Skin epidermis (tissue), 12 donors: Measurements from ENCODE around the gene CA10.

Source experiments
- H3K27ac ChIP-seq, 21 experiments: fragments of 200-600 bp; sonication (generic) in 11 of 21; one replicate each; pipeline ENCODE4 v1.5.0; 2020; ENCODE audit warnings: mild to moderate bottlenecking in 3 of 21, inconsistent platforms in 2 of 21, moderate library complexity in 2 of 21
- H3K4me3 ChIP-seq, 7 experiments: fragments of 200-600 bp; sonication (generic) in 2 of 7; one replicate each; pipeline ENCODE4 v1.5.0; 2020; ENCODE audit warnings: inconsistent platforms in 2 of 7, mild to moderate bottlenecking in 2 of 7, moderate library complexity in 1 of 7

CA10 gene

DNA sequence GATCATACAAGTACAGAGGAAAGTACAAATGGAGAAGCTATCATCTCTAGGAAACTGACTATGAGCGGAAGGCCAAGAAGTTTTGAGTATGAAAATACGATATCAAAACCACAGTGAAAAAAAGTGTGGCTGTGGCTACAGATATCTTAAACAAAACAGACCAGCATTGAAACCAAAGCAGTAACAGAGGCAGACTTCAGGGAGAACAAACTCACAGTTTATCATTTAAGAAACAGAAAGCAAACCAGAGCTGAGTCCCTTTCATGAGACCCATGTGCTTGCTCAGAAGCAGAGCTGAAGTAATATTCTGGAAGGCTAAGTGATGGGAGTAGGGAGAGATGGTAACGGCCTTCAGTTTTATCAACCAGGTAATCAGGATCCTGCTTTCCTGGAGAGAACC, 317.8 kb downstream of the CA10 start:
- Histone ChIP-seq H3K4me3 (no peak overlapping the region), H3K27ac (no peak overlapping the region)

DNA sequence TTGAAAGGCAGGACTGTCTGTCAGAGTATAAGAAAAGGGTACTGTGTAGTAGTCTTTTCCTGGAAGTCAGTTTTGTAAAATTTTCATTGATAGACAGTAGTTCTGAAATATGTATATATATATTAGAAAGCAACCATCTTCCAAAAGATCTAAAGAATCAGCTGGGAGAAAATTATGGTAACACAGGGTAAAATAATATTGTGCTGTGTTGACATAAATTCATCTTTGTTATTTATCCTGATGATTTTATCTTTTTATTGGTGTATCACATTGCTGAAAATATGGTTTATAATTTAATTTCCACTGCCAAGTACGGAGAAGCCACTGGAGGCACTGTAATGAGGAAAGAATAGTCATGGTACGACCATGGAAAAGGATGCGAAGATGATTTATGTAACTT, 324.9 kb downstream of the CA10 start:
- H3K4me3 ChIP-seq: no peak overlapping the region
- H3K27ac ChIP-seq: no peak overlapping the region

DNA sequence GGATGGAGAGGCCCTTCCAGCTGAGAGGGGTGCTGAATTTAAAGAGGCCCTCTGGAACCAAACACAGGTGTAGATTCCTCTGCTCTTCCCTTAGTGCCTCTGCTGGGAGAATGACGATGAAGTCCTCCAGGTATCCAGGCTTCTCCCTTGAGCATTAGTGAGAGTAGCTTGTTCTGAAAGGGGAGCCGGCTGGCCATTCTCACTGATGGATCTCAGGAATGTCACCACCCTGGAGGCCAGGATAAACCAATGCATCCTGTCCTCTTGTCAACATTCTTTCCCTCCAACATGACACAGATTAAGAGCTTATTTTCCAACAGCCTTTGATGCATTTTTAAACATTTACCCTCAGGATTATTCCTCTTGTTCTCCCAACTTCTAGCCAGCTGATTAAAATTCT, 325.5 kb downstream of the CA10 start:
- Histone ChIP-seq H3K4me3 (no peak overlapping the region), H3K27ac (no peak overlapping the region)

DNA sequence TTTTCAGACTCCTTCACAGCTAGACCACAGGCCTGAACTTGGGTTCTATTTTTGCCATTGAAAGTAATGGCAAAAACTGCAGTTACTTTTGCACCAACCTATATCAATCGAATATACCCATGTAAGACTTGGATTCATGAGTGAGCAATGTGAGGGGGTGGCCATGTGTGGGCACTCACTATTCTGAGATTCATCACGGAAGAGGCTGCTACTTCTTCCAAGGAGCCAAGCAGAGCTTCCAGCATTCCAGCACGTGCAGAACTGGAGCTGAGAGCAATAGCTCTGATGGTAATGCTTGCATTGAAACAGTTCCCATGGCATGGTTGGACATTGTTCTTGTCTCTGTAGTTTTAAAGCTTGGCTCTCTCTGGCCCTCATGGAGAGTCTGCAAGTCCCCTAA, 327.6 kb downstream of the CA10 start:
- Histone ChIP-seq H3K27ac (no peak overlapping the region), H3K4me3 (no peak overlapping the region)

DNA sequence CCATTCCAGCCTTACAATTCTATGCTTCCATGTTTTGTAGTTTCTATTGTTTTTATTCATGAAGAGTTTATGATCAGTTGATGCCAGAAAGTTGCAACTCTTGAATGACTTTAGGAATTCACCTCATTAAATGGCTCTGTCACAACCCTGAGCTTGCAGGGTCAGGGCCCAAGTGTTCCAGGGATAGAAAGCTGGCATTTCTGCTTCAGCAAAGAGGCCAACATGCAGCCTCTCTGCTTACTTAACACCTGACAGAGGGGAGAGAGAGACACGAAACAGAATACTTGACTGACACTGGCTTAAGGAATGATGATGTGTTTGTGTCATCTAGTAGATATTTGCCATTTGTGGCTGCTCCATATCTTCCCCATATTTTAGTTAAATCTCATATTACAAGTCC, 328.1 kb downstream of the CA10 start:
- Histone ChIP-seq H3K4me3 (no peak overlapping the region), H3K27ac (no peak overlapping the region)

DNA sequence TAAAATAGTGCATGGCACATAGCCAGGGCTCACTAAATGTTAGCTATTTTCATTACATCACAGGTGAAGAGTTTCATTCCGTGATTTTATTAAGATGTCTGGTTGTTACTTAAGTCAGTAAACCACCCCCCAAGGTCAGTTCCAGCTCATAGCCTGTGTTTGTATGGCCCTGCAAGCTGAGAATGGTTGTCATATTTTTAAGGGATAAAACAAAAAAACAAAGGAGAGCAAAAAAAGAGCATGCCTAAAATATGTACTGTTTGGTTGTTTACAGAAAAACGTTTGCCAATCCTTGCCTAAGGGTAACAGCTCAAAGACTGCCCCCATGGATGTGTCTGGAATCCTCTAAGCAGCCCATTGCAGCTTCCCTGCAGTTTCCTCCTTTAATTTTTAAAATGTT, 329.6 kb downstream of the CA10 start:
- no peak overlapping the region for H3K4me3 ChIP-seq
- H3K27ac ChIP-seq: no peak overlapping the region

DNA sequence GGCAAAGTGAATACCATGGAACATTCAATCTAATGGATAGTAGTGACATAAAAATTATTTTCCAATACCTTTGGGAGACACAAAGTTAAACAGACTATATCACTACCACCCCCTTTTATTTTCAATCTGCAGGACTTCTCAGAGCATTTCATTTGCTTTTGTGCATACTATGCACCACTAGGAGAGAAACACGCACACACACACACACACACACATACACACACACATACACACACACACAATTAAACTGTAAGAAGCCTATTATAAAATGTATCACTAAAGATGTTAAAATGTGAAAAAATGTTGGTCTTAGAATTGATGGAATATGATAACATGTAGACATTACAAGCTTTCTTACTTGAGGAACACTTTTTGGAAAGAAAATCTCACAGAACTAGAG, 331.4 kb downstream of the CA10 start:
- Histone ChIP-seq H3K27ac (no peak overlapping the region), H3K4me3 (no peak overlapping the region)

DNA sequence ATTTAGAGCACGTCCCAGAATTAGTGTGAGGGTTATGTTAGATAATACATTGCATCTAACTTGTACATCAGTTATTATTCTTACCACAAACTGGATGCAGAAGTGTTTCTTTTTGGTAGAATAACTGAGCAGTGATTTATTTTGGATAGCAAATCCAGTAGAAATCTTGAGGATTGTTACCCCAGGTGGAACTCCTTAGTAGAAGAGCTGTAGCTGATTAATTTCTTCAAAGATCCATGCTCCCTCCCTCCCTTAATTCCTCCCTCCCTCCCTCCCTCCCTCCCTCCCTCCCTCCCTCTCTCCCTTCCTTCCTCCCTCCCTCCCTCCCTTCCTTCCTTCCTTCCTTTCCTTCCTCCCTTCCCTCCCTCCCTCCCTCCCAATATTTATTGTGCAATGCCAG, 337.7 kb downstream of the CA10 start:
- Histone ChIP-seq H3K4me3 (no peak overlapping the region), H3K27ac (no peak overlapping the region)

DNA sequence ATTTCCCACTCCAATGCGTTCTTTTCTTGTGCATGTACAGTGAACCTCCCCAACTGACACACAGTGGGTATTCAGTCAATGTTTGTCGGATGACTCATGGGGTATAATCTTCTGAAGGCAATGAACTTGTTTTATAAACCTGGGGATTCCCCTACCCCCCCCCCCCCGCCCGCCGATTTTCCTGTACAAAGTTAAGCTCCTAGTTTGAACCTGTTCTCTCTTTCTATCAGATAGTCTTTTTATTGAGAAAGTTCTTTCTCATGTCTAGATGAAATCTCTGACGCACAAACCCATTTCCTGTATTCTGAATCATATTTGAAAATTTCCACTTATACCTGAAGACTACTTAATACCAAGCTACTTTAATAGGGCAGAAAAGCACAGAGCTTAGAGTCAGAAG, 338.3 kb downstream of the CA10 start:
- Histone ChIP-seq H3K27ac (no peak overlapping the region), H3K4me3 (no peak overlapping the region)

DNA sequence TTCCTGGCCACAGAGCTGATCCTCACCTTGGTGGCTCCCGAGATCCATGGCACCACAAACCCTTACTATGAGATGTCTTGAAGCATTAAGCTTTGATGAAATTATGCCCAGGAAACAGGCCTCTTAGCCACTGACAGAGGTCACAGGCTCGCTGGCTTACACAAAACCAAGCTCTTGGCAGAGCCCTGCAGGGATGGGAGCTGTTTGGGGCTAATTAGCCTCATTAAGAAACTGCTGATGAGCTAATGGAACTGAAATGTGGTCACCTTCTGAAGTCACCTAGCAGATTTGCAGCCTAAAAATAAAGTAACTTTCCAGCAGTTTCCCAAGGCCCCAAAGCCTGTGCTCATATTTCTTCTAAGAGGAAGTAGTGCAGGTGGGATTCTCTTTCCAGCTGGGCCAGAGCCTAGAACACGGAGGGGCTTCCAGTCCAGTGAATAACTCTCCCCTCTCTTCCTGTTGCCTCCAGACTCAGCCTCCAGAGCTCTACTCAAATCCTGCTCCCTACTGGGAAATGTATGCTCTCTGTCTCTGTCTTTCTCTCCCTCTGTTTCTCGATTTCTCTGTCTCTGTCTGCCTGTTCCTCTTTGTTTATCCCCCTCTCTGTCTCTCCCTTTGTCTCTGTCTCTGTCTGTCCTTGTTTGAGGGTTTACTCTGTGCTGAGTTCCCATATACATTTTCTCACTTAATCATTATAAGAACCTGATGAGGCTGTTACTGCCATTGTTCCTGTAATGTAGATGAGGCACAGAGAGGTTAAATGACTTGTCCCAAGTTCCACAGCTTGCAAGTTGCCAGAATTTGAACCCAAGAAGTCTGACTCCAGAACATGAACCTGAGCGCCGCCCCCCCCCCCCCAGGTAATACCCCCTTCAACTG, 338.9 kb downstream of the CA10 start:
- Histone ChIP-seq H3K4me3 (no peak overlapping the region), H3K27ac (no peak overlapping the region)

DNA sequence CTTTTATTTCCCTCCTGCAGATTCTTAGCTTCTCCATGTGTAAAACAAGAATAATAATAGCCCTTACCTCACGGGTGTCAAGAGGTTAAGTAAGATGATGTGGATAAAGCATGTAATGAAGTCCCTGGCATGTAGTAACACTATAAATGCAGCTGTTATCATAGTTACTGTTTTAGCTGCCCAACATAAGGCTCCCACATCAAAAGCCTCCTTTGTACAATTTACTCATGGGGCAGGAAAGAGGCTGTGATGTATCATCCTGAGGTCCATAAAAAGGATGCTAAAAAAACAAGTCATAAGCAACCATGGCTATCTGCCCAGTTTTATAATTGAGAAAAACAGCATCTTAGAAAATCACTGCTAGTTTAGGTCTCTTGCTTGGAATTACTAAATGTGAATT, 339.7 kb downstream of the CA10 start:
- no peak overlapping the region for H3K27ac ChIP-seq
- H3K4me3 ChIP-seq: no peak overlapping the region

DNA sequence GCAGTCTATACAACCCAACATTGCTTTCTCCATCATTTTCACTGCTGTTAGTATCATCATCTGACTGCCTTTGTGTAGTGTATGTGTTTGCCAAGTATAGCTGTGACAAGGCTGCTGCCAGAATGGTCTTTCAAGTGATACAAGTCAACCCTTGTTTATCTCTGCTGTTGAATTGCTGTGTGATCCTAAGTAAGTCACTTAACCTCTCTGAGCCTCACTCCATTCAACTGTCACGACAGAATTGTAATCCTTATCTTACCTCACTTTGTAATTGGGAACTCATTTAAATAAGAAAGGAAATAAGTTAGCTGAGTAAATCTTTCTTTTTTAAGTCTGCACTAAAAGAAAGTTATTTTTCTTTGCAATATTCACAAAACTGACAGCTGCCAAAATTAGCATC, 340.6 kb downstream of the CA10 start:
- no peak overlapping the region for H3K27ac ChIP-seq
- no peak overlapping the region for H3K4me3 ChIP-seq

DNA sequence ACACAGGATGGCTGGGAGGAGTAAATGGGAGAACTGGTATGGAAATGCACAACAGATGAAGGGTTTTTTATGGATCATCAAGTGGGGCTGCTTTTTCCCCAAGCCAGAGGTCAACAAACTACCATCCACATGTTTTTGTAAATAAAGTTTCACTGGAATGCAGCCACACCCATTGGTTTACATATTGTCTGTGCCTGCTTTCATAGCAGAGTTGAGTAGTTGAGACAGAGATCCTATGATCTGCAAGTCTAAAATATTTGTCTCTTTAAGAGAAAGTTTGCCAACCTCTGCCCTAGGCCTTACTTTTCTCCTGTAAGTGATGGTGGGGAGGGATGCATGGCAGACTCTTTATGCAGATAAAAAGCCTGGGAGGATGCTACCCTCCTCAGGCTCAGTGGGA, 341.4 kb downstream of the CA10 start:
- Histone ChIP-seq H3K27ac (no peak overlapping the region), H3K4me3 (no peak overlapping the region)

DNA sequence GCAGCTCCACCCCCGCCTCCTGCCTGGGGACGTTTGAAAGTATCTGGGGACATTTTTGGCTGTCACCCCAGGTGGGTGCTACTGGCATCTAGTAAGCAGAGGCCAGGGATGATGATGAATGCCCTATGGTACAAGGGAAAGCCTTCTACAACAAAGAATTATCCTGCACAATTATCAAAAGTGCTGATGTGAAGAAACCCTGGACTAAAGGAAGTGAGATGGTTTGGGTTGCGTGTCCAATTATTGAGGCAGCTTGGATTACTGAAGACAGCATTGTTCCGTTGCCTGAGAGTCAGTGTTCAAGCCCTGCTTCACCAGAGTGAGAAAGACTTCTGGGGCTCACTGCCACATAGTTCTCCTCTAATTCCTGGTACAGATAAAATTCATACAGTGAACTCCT, 343.4 kb downstream of the CA10 start:
- H3K4me3 ChIP-seq: no peak overlapping the region
- H3K27ac ChIP-seq: no peak overlapping the region

DNA sequence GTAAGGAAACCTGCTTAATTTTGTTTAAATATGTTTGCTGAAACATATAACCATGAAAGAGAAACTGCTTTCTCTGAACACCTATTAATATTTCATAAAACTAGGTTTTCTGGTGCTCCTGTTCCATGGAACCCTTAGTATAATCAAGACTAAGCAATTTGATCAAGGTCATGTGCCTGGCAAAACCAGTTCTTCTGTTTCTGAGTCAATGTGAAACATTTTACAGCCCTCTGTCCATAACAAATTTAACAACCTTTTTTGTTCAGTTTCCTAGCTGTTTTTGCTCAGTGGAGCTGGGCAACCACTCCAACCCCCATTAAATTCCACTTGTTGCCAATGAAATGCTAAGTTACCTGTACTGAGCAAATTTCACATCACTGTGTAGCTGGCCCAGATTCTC, 344.0 kb downstream of the CA10 start:
- no peak overlapping the region for H3K27ac ChIP-seq
- H3K4me3 ChIP-seq: no peak overlapping the region

DNA sequence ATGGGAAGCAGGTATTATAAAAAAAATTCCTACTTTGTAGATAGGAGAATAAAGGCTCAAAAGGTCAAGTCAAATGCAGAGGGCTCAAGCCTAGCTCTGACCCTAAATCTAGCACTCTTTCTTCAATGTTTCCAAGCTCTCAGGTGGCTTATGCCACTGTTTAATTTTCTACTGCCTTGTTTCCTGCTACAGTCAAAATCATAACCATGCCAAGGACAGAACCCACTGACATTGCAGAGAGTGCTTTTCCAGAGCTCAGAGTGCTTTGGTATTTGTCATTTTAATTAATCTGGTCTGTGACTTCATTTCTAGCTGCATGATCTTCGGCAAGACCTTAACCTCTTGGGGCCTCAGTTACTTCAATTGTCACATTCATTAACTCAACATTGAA, 344.7 kb downstream of the CA10 start:
- Histone ChIP-seq H3K4me3 (no peak overlapping the region), H3K27ac (no peak overlapping the region)

DNA sequence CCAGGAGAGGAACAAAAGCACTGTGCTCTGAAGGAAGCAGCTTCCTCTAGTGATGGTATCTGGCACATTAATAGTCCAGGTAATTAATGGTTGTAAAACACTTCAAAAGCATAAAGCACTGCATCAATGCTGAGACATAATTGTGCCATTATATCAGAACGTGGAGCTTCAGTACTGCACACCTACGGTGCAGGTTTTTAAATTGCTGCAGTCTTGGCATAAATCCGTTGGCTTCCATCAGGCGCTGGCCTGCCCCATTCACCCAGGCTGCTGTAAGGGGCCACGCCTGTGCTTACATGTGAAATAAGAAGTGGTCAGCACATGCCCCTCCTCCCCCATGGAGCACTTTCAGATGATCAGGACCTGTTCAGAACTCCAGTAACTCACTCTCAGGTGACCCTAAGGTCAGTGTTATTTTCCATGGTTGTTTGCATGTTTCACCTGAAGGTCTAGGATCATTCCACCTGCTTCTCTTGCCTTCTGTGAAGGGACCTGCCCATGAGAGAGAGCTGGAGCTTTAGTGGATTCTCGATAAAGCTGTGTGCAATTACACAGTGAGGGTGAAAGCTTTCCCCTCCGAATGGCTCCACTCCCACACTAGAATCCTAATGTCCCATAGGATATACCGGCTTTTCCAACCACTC, 345.3 kb downstream of the CA10 start:
- Histone ChIP-seq H3K4me3 (no peak overlapping the region), H3K27ac (no peak overlapping the region)

DNA sequence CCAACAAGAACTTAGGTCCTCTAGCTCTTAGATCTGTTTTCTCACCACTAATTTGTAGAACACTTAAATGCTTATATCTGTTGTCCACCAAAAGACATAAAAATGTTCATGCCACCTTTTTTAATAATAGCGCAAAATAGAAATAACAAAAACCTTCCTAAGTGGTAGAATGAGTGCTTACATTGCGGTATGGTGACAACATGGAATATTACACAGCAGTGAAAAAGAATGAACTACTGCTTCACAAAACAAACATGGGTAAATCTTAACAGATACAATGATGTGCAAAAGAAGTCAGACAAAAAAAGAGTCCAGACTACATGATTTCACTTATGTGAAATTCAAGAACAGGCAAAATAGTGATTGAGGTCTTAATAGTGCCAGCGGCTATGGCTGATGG, 351.1 kb downstream of the CA10 start:
- Histone ChIP-seq H3K4me3 (no peak overlapping the region), H3K27ac (no peak overlapping the region)

DNA sequence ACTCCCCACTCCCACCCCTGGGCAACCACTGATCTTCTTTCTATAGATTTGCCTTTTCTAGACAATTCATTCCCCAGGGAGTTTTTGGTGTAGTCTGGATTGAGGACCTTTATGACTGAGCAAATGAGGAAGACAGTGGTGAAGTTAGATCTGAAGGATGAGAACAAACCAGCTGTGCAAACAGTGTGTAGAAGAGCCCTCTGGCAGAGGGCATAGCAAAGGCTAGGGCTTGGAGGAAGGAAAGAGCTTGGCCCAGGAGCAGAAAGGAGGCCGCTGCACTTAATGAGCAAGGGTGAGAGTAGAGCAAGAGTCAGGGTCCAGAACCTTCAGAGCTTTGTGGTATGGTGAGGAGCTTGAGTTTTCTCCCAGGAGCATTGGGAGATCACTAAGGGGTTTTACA, 352.7 kb downstream of the CA10 start:
- Histone ChIP-seq H3K27ac (no peak overlapping the region), H3K4me3 (no peak overlapping the region)

DNA sequence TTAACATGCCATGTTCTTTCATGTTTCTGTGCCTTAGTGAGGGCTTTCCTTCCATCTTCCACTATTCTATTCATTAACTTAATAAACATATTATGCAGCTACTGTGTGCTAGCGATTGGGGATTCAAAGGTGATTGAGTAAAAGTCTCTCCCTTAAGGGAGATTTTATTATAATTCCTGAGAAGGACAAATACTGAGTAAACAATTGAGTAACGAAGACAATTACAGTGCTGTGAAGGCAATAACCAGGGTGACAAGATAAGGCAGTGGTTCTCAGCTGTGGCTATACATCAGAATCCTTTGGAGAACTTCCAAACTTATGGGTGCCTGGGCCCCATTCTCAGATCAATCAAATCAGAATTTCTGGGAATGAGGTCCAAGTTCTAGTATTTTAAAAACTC, 353.3 kb downstream of the CA10 start:
- Histone ChIP-seq H3K27ac (no peak overlapping the region), H3K4me3 (no peak overlapping the region)

DNA sequence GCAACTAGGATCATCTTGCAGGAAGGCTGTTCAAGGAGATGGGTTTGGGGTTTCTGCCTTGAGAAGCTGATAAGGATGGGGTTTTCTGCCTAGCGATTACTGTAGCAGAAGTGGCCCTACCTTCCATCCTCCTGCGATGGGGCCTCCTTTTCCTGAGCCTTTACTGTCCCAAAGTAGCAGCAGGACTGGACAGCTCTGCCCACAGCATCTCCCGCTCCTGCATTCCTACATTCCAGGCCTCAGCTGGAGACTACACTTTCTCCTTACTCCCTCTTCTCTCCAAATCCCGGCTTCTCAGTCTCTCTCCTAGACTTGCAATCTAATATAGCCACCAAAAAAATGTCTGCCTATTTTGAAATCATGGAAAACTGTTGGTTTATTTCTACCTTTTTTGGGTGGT, 355.4 kb downstream of the CA10 start:
- Histone ChIP-seq H3K4me3 (no peak overlapping the region), H3K27ac (no peak overlapping the region)

DNA sequence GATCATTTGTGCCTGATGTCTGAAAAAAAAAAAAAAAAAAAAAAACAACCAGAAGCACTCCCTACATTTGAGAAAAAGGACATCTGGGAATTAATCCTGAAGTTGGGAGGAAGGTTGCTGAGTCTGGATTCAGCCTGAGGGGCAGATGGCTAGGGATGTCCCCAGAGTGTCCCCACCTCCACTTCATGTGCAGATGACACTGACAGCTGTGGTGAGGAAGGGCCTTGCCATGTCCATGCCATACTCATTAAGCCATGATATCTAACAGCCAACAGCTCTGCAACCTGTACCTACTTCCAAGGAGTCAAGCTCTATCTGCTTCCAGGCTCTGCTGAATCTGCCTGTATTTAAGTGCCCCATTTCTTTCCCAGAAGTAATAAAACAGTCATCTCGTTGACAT, 356.0 kb downstream of the CA10 start:
- Histone ChIP-seq H3K27ac (no peak overlapping the region), H3K4me3 (no peak overlapping the region)
